Body of pancreas (tissue), 4 donors: Measurements from ENCODE around the gene UST. TPM values are rescaled to one million over a fixed set of nuclear protein-coding genes. Genes with fewer than 3 reads are reported as not detected.

Experiments used
- ATAC-seq: fragments of 150-250 bp; one replicate; pipeline ENCODE4 v1.9.1; 2016
- DNase-seq, 4 donors: peaks; one replicate each; pipeline ENCODE4 v3.0.0-alpha.2; 2019
- H3K27ac ChIP-seq, 4 donors: fragments of 200-600 bp; sonication (generic); 1 replicate in 3 of 4; 2 replicates in 1 of 4; pipeline versions ENCODE4 v1.5.1 to v1.6.1; 2016 to 2019; ENCODE audit warnings: mild to moderate bottlenecking in 1 of 4, mixed read lengths in 1 of 4, moderate library complexity in 1 of 4
- H3K27me3 ChIP-seq, 2 donors: fragments of 200-600 bp; sonication (generic); one replicate each; pipeline ENCODE4 v1.6.0; 2016; ENCODE audit warnings: mild to moderate bottlenecking in 1 of 2
- H3K36me3 ChIP-seq, 2 donors: fragments of 200-600 bp; sonication (generic); replicated peaks in 1 of 2; 2 replicates each; pipeline ENCODE4 v1.5.1; 2016; ENCODE audit warnings: low read depth in 2 of 2; ENCODE audit not compliant: insufficient read depth in 1 of 2
- H3K4me1 ChIP-seq: fragments of 200-600 bp; sonication (generic); one replicate; pipeline ENCODE4 v1.6.0; 2016
- H3K4me3 ChIP-seq, 2 donors: fragments of 200-600 bp; sonication (generic); 1 replicate in 1 of 2; 2 replicates in 1 of 2; pipeline ENCODE4 v1.5.1; 2016 to 2019
- H3K9me3 ChIP-seq, 3 donors: fragments of 200-600 bp; sonication (generic); 1 replicate in 2 of 3; 2 replicates in 1 of 3; pipeline ENCODE4 v1.5.1; 2016
- CTCF ChIP-seq, 7 experiments: fragments of 450-650 bp in 4 of 7; fragments of 200-600 bp in 3 of 7; sonication (generic) in 3 of 7; IDR thresholded peaks; one replicate each; pipeline ENCODE4 v1.5.1; 2016 to 2019; ENCODE audit warnings: antibody characterized with exemption in 7 of 7
- POLR2A ChIP-seq, 3 donors: fragments of 450-650 bp; IDR thresholded peaks; one replicate each; pipeline ENCODE4 v1.6.1; 2016; ENCODE audit warnings: antibody characterized with exemption in 3 of 3, mild to moderate bottlenecking in 2 of 3
- WGBS, 2 donors: methylation state at CpG; one replicate each; pipeline ENCODE4 v1.1.5; 2017; 5-methylcytosine and 5-hydroxymethylcytosine counted together
- intact Hi-C: fragments of 100-400 bp; cut with DNase I; formaldehyde crosslinking; loops from one replicate; pipeline ENCODE4 v1.15.1; 2023
- total RNA-seq, 2 donors: library from RNA; depleted of rRNA; stranded (reverse); fragments of >200 nt; gene quantifications; one replicate each; pipeline ENCODE4 v1.1.0, GENCODE V29; 2016

The UST gene
- total RNA-seq, 2 donors from 2014 or later, result 11.4 to 28.3 TPM

DNA sequence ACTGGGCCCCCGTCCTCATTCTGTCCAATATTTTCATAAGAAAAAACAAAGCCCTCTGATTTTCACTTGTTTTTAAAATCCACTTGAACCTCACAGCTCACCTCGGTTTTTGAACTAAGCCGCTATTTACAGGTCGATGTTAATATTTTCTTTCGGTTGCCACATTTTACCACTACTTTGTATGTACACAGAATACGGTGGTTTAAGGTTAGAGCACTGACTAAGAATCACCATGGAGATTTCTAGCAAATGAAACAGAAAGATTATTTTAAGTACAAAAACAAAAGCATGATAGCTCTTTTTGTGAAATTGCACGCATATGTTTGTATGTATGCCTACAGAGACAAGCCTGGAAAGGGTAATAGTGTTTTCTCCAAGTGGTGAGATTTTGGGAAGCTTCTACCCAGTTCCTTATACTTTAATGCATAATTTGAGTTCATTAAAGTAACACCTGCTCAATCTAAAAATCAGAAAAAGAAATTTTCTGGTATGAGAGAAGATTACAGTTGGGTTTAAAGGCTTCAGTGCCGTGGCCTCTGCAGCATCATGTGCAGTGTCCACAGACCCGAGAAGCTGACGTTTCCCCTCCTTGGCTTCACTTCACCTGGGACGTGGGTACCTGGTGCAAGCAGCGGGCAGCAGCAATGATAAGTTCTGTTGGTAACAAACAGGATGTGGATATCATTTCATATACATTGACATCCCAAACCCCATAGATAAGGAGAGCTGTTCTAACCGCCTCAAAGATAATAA lies 144.0 kb downstream of the UST start:
- no peaks in the 10 kb centered on the region for H3K27me3 ChIP-seq
- 66 to 67% methylated on average over 13 of the region's 13 CpGs for WGBS, 2 donors
- no peak overlapping the region for H3K4me3 ChIP-seq
- ATAC-seq (no peak), DNase-seq (no peak)
- TF ChIP-seq POLR2A (IDR thresholded peaks at IDR 0.05), result no peak
- TF ChIP-seq CTCF (IDR thresholded peaks at IDR 0.05), result no peak
- H3K4me1 ChIP-seq, result peaks cover 42% of the 10 kb centered on the region
- no peaks in the 10 kb centered on the region for H3K9me3 ChIP-seq
- H3K36me3 ChIP-seq, result no peaks in the 10 kb centered on the region
- intact Hi-C loops, result no loop called here
- no peak overlapping the region for H3K27ac ChIP-seq

DNA sequence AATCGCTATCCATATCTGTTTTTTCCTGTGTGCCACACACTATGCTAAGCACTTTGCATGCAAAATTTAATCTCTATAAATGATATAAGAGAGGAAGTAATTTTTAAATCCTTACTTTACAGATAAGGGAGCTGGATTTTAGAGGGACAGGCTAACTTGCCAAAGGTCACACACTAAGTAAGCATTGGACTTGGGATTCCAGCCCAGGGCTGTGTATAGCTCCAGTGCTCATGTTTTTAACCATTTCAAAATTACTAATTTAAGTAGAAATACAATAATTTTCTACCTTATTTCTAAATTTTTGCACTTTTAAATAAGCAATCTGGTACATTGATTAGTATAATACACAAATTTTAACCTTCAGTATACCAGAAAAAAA lies 144.6 kb downstream of the UST start:
- TF ChIP-seq POLR2A (IDR thresholded peaks at IDR 0.05) (no peak), CTCF (IDR thresholded peaks at IDR 0.05) (no peak)
- DNase-seq, result peak in 2 of 4 donors; percentile 18 to 28
- WGBS, 2 donors, result 33 to 41% methylated on average over 1 of the region's 1 CpG
- no peak overlapping the region for H3K27ac ChIP-seq
- no peaks in the 10 kb centered on the region for H3K9me3 ChIP-seq
- peaks cover 38% of the 10 kb centered on the region for H3K4me1 ChIP-seq
- no peaks in the 10 kb centered on the region for H3K27me3 ChIP-seq
- no peak overlapping the region for H3K4me3 ChIP-seq
- peak; percentile 34 for ATAC-seq
- intact Hi-C loops, result no loop called here
- H3K36me3 ChIP-seq, result no peaks in the 10 kb centered on the region

DNA sequence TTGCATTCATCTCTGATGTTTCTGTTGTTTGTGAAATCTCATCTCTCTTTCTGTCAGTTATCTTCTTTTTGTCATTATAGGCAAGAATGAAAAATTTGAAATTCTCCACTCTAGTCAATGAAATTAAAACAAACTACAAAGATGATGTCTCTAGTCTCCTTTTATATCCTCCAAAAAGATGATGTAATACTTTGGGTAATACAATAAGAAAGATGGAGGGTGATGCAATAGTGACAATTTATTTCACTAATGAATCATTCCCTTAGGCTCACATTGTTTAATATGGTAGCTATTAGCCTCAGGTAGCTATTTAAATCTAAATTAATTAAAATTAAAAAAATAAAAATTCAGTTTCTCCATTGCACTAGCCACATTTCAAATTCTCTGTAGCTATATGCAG lies 145.4 kb downstream of the UST start:
- H3K9me3 ChIP-seq, result no peaks in the 10 kb centered on the region
- no peak for DNase-seq
- H3K27me3 ChIP-seq, result no peaks in the 10 kb centered on the region
- ATAC-seq, result no peak
- H3K27ac ChIP-seq, result no peak overlapping the region
- H3K4me3 ChIP-seq, result no peak overlapping the region
- peaks cover 30% of the 10 kb centered on the region for H3K4me1 ChIP-seq
- TF ChIP-seq CTCF (IDR thresholded peaks at IDR 0.05), result no peak
- no peak for TF ChIP-seq POLR2A (IDR thresholded peaks at IDR 0.05)
- intact Hi-C loops, result no loop called here
- no peaks in the 10 kb centered on the region for H3K36me3 ChIP-seq

- 76 to 92% methylated on average over 2 of the region's 2 CpGs for WGBS, 2 donors
- no peak for DNase-seq
These were observed 146.2 kb downstream of the UST start for GRCh38 chr6:148893073-148893472.

More at GRCh38 chr6:148893073-148893472, 146.2 kb downstream of the UST start:
- Histone ChIP-seq H3K36me3 (no peaks in the 10 kb centered on the region), H3K4me3 (no peak overlapping the region), H3K4me1 (peaks cover 22% of the 10 kb centered on the region), H3K27ac (no peak overlapping the region), H3K27me3 (no peaks in the 10 kb centered on the region), H3K9me3 (no peaks in the 10 kb centered on the region)
- TF ChIP-seq CTCF (IDR thresholded peaks at IDR 0.05) (no peak), POLR2A (IDR thresholded peaks at IDR 0.05) (no peak)
- no peak for ATAC-seq
- intact Hi-C loops, result no loop called here
